ENCODE results near the gene UGT8.
"Not testable (repeated sequence)": the region's sequence is repeated elsewhere in the genome, so short reads cannot be mapped to it uniquely, and the experiment has no call there.

GRCh38 chr4:114616036-114616435 is 17.4 kb downstream of the UGT8 start:
- TF ChIP-seq CTCF (IDR thresholded peaks at IDR 0.05); FOXM1 (IDR thresholded peaks at IDR 0.05; ENCODE audit: low read depth); USF1 (IDR thresholded peaks at IDR 0.05; ENCODE audit: borderline replicate concordance, low read depth); SMC3 (IDR thresholded peaks at IDR 0.05; ENCODE audit: low read depth, low read length): not testable (repeated sequence)

All from SK-N-SH (cell line).